RWPE2 (cell line): ENCODE results near the gene UBE4A.
A peak's percentile ranks its signal among the peaks of the same experiment; 100 is the strongest.

Source experiments
- ATAC-seq: fragments of 200-7000 bp; cut with Tn5 transposase; 3 replicates; pipeline ENCODE4 v1.9.1; 2021; ENCODE audit warnings: low read depth
- DNase-seq: peaks from one replicate; pipeline ENCODE4 v3.0.0-alpha.2; 2020; ENCODE audit warnings: low spot score
- H3K27ac ChIP-seq: fragments of 450-650 bp; 2 replicates; pipeline ENCODE4 v1.5.1; 2017; ENCODE audit warnings: mild to moderate bottlenecking; ENCODE audit not compliant: poor library complexity, severe bottlenecking
- H3K27me3 ChIP-seq: fragments of 250-450 bp; sonication (Bioruptor Pico); 2 replicates; pipeline ENCODE4 v1.5.1; 2021; ENCODE audit warnings: mild to moderate bottlenecking, moderate library complexity; ENCODE audit not compliant: insufficient read depth, poor library complexity, severe bottlenecking
- H3K36me3 ChIP-seq: fragments of 250-450 bp; sonication (Bioruptor Pico); 2 replicates; pipeline ENCODE4 v1.5.1; 2020; ENCODE audit warnings: low read depth, mild to moderate bottlenecking, moderate library complexity
- H3K4me1 ChIP-seq: fragments of 250-450 bp; sonication (Bioruptor Pico); 2 replicates; pipeline ENCODE4 v1.5.1; 2021; ENCODE audit warnings: mild to moderate bottlenecking, moderate library complexity; ENCODE audit not compliant: insufficient read depth, poor library complexity, severe bottlenecking
- H3K4me3 ChIP-seq: fragments of 250-450 bp; sonication (Bioruptor Pico); 2 replicates; pipeline ENCODE4 v1.5.1; 2021; ENCODE audit warnings: mild to moderate bottlenecking, moderate library complexity; ENCODE audit not compliant: severe bottlenecking
- H3K9me3 ChIP-seq: fragments of 250-450 bp; sonication (Bioruptor Pico); 2 replicates; pipeline ENCODE4 v1.5.1; 2021; ENCODE audit warnings: mild to moderate bottlenecking, moderate library complexity; ENCODE audit not compliant: severe bottlenecking
- CTCF ChIP-seq: fragments of 450-650 bp; IDR thresholded peaks from one replicate; pipeline ENCODE4 v1.5.1; 2017; ENCODE audit warnings: mild to moderate bottlenecking, moderate library complexity; ENCODE audit not compliant: poor library complexity, severe bottlenecking

UBE4A gene

GRCh38 chr11:118328745-118329144, 30.7 kb upstream of the UBE4A start:
- no peaks in the 10 kb centered on the region for H3K36me3 ChIP-seq
- no peaks in the 10 kb centered on the region for H3K9me3 ChIP-seq
- no peaks in the 10 kb centered on the region for H3K4me1 ChIP-seq
- no peak for ATAC-seq
- no peak overlapping the region for H3K27ac ChIP-seq
- DNase-seq, result no peak
- no peaks in the 10 kb centered on the region for H3K27me3 ChIP-seq
- no peak for TF ChIP-seq CTCF
- H3K4me3 ChIP-seq, result no peak overlapping the region

- Histone ChIP-seq H3K27me3 (no peaks in the 10 kb centered on the region), H3K4me3 (no peak overlapping the region), H3K27ac (no peak overlapping the region), H3K4me1 (no peaks in the 10 kb centered on the region), H3K36me3 (no peaks in the 10 kb centered on the region), H3K9me3 (no peaks in the 10 kb centered on the region)
- TF ChIP-seq CTCF, result no peak
- DNase-seq (no peak), ATAC-seq (no peak)
These were observed 24.7 kb upstream of the UBE4A start for GRCh38 chr11:118334745-118335144.

DNA sequence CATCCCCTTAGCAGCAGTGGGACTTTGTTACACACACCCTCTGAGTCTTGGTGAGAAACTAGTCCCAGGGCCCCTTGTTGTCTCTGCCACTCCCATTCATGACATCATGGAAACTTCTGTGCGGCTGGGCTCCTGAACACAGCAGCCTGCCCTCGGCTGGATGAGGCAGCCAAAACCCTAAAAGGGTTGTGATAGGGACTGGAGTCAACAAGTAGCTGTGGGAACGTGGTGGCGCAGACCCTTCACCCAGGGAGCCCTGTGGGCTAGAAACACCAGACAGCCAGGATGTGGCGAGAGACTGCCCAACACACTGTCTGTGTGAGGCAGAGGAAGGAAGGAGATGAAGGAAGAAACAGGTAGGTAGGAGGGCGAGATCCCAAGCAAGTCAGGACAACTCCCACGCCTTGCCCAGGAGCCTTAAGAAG, 20.8 kb upstream of the UBE4A start:
- Histone ChIP-seq H3K27me3 (no peaks in the 10 kb centered on the region), H3K36me3 (no peaks in the 10 kb centered on the region), H3K27ac (no peak overlapping the region), H3K9me3 (no peaks in the 10 kb centered on the region), H3K4me3 (no peak overlapping the region), H3K4me1 (no peaks in the 10 kb centered on the region)
- ATAC-seq (peak; percentile 19; the same call in 1 of the 3 replicates), DNase-seq (no peak)
- TF ChIP-seq CTCF, result no peak

DNA sequence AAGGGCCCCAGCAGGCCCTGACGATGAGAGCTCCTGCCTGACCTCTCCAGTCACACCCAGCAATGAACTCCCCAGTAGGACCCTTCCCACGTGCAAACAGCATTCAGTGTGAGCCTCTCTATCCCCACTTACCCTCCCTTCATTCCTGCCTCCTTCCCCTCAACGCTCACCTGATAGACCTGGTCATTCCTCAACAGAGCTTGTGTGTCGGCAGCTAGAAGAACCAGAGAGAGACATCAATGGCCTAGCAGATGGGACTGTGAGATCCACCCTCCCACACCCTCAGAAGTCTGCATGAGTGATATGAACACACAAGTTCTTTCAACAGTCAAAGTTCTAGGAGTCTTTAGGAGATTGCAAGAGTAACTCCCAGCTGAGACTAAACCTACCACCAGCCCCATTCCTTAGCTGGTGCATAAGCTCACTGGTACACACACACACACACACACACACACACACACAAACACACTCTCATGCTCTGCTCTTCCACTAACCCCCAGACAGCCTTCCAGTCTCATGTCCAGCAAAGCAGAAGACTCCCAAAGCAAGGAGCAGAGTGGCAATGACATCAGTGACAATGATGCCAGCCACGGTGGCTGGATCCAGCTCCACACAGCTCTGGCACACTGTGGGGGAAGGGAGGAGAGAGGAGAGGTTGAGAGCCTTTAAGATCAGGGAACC, 20.0 kb upstream of the UBE4A start:
- TF ChIP-seq CTCF, result no peak
- H3K27me3 ChIP-seq, result no peaks in the 10 kb centered on the region
- no peak overlapping the region for H3K27ac ChIP-seq
- H3K9me3 ChIP-seq, result no peaks in the 10 kb centered on the region
- DNase-seq (no peak), ATAC-seq (no peak)
- no peaks in the 10 kb centered on the region for H3K4me1 ChIP-seq
- H3K36me3 ChIP-seq, result no peaks in the 10 kb centered on the region
- no peak overlapping the region for H3K4me3 ChIP-seq

DNA sequence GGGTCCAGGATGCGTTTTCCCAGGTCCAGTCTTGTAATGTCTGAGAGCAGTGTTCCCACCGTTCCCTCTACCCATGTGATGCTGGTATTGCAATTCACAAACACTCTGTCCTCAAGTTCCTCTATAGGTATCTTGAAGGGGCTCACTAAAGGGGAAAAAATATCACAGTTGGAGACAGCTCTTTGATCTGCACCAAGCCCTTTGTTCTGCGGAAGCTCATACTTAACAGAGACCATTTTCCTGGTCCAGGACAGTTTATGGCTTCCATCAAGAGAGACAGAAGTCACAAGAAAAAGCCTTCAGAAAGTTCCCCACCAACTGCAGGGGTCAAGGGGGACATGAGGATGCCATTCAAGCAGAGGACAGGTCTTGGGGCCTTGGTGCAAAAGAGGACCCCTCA, 19.0 kb upstream of the UBE4A start:
- no peaks in the 10 kb centered on the region for H3K9me3 ChIP-seq
- H3K4me3 ChIP-seq, result no peak overlapping the region
- ATAC-seq (no peak), DNase-seq (no peak)
- no peaks in the 10 kb centered on the region for H3K4me1 ChIP-seq
- no peaks in the 10 kb centered on the region for H3K36me3 ChIP-seq
- no peak overlapping the region for H3K27ac ChIP-seq
- TF ChIP-seq CTCF, result no peak
- H3K27me3 ChIP-seq, result no peaks in the 10 kb centered on the region
